Lung (tissue), 12 donors: Measurements from ENCODE around the gene DENND1B. TPM values are rescaled to one million over a fixed set of nuclear protein-coding genes. Genes with fewer than 3 reads are reported as not detected.

Source experiments
- ATAC-seq: fragments of 200-7000 bp; cut with Tn5 transposase; one replicate; pipeline ENCODE4 v1.9.1; 2020; ENCODE audit warnings: moderate number of reproducible peaks; ENCODE audit not compliant: insufficient read depth, low FRiP score
- DNase-seq, 3 donors: peaks; one replicate each; pipeline ENCODE4 v3.0.0-alpha.2; 2013 to 2017
- H3K27ac ChIP-seq, 2 donors: one replicate each; pipeline ENCODE4 v1.5.1; 2013; ENCODE audit warnings: mild to moderate bottlenecking in 2 of 2, moderate library complexity in 2 of 2, control low read depth in 1 of 2, inconsistent platforms in 1 of 2, low read depth in 1 of 2, low read length in 1 of 2
- H3K27me3 ChIP-seq, 3 donors: one replicate each; pipeline ENCODE4 v1.5.1; 2013; ENCODE audit warnings: low read length in 2 of 3; ENCODE audit not compliant: control insufficient read depth in 3 of 3, insufficient read depth in 3 of 3
- H3K36me3 ChIP-seq, 4 donors: one replicate each; pipeline ENCODE4 v1.5.1; 2013; ENCODE audit warnings: low read length in 4 of 4, mild to moderate bottlenecking in 1 of 4, moderate library complexity in 1 of 4; ENCODE audit not compliant: control insufficient read depth in 4 of 4, insufficient read depth in 4 of 4
- H3K4me1 ChIP-seq, 5 donors: one replicate each; pipeline ENCODE4 v1.5.1; 2013; ENCODE audit warnings: low read length in 5 of 5, mild to moderate bottlenecking in 2 of 5, moderate library complexity in 1 of 5; ENCODE audit not compliant: control insufficient read depth in 5 of 5, insufficient read depth in 5 of 5
- H3K4me3 ChIP-seq: one replicate; pipeline ENCODE4 v1.5.1; 2013; ENCODE audit warnings: mild to moderate bottlenecking, control low read depth, moderate library complexity
- H3K9ac ChIP-seq, 2 donors: one replicate each; pipeline ENCODE4 v1.5.1; 2013; ENCODE audit warnings: low read length in 2 of 2, control low read depth in 1 of 2; ENCODE audit not compliant: insufficient read depth in 1 of 2
- H3K9me3 ChIP-seq, 4 donors: one replicate each; pipeline ENCODE4 v1.5.1; 2013; ENCODE audit warnings: low read length in 3 of 4, mild to moderate bottlenecking in 1 of 4, moderate library complexity in 1 of 4; ENCODE audit not compliant: control insufficient read depth in 4 of 4, insufficient read depth in 3 of 4
- CTCF ChIP-seq: IDR thresholded peaks from 2 replicates; pipeline ENCODE4 v1.5.1; 2012; ENCODE audit warnings: mild to moderate bottlenecking; ENCODE audit errors: control extremely low read depth, extremely low read depth
- WGBS, 2 donors: extraction: QIAGEN DNeasy Blood & Tissue Kit; methylation state at CpG; one replicate each; pipeline ENCODE4 v1.1.7; 2013; 5-methylcytosine and 5-hydroxymethylcytosine counted together
- polyA plus RNA-seq, 2 donors: library from polyadenylated mRNA; stranded (reverse); fragments of 200-250 nt; gene quantifications; one replicate each; pipeline ENCODE4 v1.2.1, GENCODE V29; 2013
- total RNA-seq, 2 donors: library from RNA; depleted of rRNA in 1 of 2; stranded (reverse); fragments of >200 nt in 1 of 2; gene quantifications; one replicate each; pipeline ENCODE4 v1.2.1, GENCODE V29; 2014 to 2021
- donor health status: control.
- donor health status: control.
- donor health status: Bipolar disorder and iron deficiency.
- donor health status: healthy.
- donor health status: DM: yes; HTN: yes; CAD: no.

DENND1B gene
- total and polyA plus RNA-seq, 4 donors = 2.7 to 41.0 (median 10.1) TPM

- Histone ChIP-seq H3K9ac (no peak overlapping the region), H3K4me1 (peaks cover 0 to 19% (median 0%) of the 10 kb centered on the region in 5 donors), H3K9me3 (no peaks in the 10 kb centered on the region), H3K27ac (no peak overlapping the region), H3K4me3 (no peak overlapping the region), H3K27me3 (no peaks in the 10 kb centered on the region), H3K36me3 (no peaks in the 10 kb centered on the region)
- DNase-seq (no peak), ATAC-seq (no peak)
- WGBS, 2 donors = 82 to 86% methylated on average over 3 of the region's 3 CpGs
- no peak for TF ChIP-seq CTCF
Measured at GRCh38 chr1:197465528-197466327, 309.6 kb downstream of the DENND1B start.

- no peak overlapping the region for H3K9ac ChIP-seq
- ATAC-seq (peak; percentile 34), DNase-seq (peak; percentile 86 to 97 (median 97))
- H3K4me3 ChIP-seq = no peak overlapping the region
- TF ChIP-seq CTCF = no peak
- H3K27me3 ChIP-seq = no peaks in the 10 kb centered on the region
- H3K9me3 ChIP-seq = no peaks in the 10 kb centered on the region
- H3K27ac ChIP-seq = no peak overlapping the region
- H3K4me1 ChIP-seq = peaks cover 0 to 19% (median 0%) of the 10 kb centered on the region in 5 donors
- H3K36me3 ChIP-seq = no peaks in the 10 kb centered on the region
- WGBS, 2 donors = 20 to 29% methylated on average over 7 of the region's 7 CpGs
Measured at GRCh38 chr1:197464044-197464443, 311.2 kb downstream of the DENND1B start.

- Histone ChIP-seq H3K36me3 (no peaks in the 10 kb centered on the region), H3K9me3 (no peaks in the 10 kb centered on the region), H3K4me1 (peaks cover 0 to 19% (median 0%) of the 10 kb centered on the region in 5 donors), H3K4me3 (no peak overlapping the region), H3K9ac (no peak overlapping the region), H3K27me3 (no peaks in the 10 kb centered on the region), H3K27ac (no peak overlapping the region)
- DNase-seq = peak in 1 of 3 donors; percentile 22
- ATAC-seq = no peak
- TF ChIP-seq CTCF = no peak
Measured at GRCh38 chr1:197463142-197463541, 312.1 kb downstream of the DENND1B start.
